T-cell (primary cell): Measurements from ENCODE around the gene SMIM23. TPM values are rescaled to one million over a fixed set of nuclear protein-coding genes. Genes with fewer than 3 reads are reported as not detected.

Experiments
- ATAC-seq, 4 experiments: fragments of 200-7000 bp in 3 of 4; fragments of 150-1000 bp in 1 of 4; cut with Tn5 transposase; replicated peaks in 1 of 4; 1 replicate in 3 of 4; 2 replicates in 1 of 4; pipeline ENCODE4 v1.10.0; 2021; ENCODE audit warnings: moderate library complexity in 3 of 4, mild to moderate bottlenecking in 2 of 4, moderate number of reproducible peaks in 1 of 4
- CTCF ChIA-PET, 2 donors: fragments of 300-600 bp; sonication (Branson Sonifier 250); formaldehyde crosslinking; loops; one replicate each; lab custom pipeline; 2022; ENCODE audit warnings: antibody characterized with exemption in 2 of 2; lab: Charles Lee
- POLR2A ChIA-PET, 2 donors: fragments of 300-600 bp; sonication (Branson Sonifier 250); formaldehyde crosslinking; loops; one replicate each; lab custom pipeline; 2022; ENCODE audit warnings: antibody characterized with exemption in 2 of 2; lab: Charles Lee
- DNase-seq, 35 experiments: peaks; one replicate each; pipeline versions ENCODE4 v3.0.0 to v3.0.0-alpha.2; 2013 to 2023
- H3K27ac ChIP-seq: one replicate; pipeline ENCODE4 v1.5.1; 2013; ENCODE audit warnings: low read length
- H3K27me3 ChIP-seq, 2 experiments: replicated peaks in 1 of 2; 1 replicate in 1 of 2; 2 replicates in 1 of 2; pipeline versions ENCODE4 v1.6.1 to v1.7.0; 2013; ENCODE audit warnings: low read length in 1 of 2, mixed read lengths in 1 of 2; ENCODE audit not compliant: control insufficient read depth in 2 of 2, insufficient read depth in 2 of 2; ENCODE audit errors: extremely low read depth in 1 of 2
- H3K36me3 ChIP-seq, 2 donors: 1 replicate in 1 of 2; 2 replicates in 1 of 2; pipeline versions ENCODE4 v1.6.1 to v1.7.0; 2013; ENCODE audit warnings: low read length in 1 of 2; ENCODE audit not compliant: control insufficient read depth in 2 of 2, insufficient read depth in 1 of 2; ENCODE audit errors: extremely low read depth in 1 of 2
- H3K4me1 ChIP-seq, 2 experiments: 1 replicate in 1 of 2; 2 replicates in 1 of 2; pipeline versions ENCODE4 v1.6.1 to v1.7.0; 2013; ENCODE audit warnings: low read length in 2 of 2, mixed read lengths in 1 of 2; ENCODE audit not compliant: insufficient read depth in 2 of 2, control insufficient read depth in 1 of 2; ENCODE audit errors: extremely low read depth in 1 of 2
- H3K4me3 ChIP-seq, 2 donors: 1 replicate in 1 of 2; 2 replicates in 1 of 2; pipeline versions ENCODE4 v1.5.1 to v1.7.0; 2013; ENCODE audit warnings: mild to moderate bottlenecking in 2 of 2, low read length in 1 of 2, moderate library complexity in 1 of 2; ENCODE audit not compliant: control insufficient read depth in 1 of 2; ENCODE audit errors: extremely low read depth in 1 of 2
- H3K9me3 ChIP-seq: 2 replicates; pipeline ENCODE4 v1.7.0; 2013
- H3K27ac Mint-ChIP-seq, 2 donors: one replicate each; pipeline ENCODE4 v1.8.0; 2020 to 2021; ENCODE audit warnings: mild to moderate bottlenecking in 2 of 2, mixed read lengths in 2 of 2
- H3K27me3 Mint-ChIP-seq, 2 donors: one replicate each; pipeline ENCODE4 v1.8.0; 2021 to 2022; ENCODE audit warnings: mixed read lengths in 2 of 2
- H3K36me3 Mint-ChIP-seq: one replicate; pipeline ENCODE4 v1.8.0; 2021; ENCODE audit warnings: mixed read lengths
- H3K4me1 Mint-ChIP-seq, 3 donors: one replicate each; pipeline ENCODE4 v1.8.0; 2020 to 2022; ENCODE audit warnings: mixed read lengths in 3 of 3, mild to moderate bottlenecking in 1 of 3
- H3K4me3 Mint-ChIP-seq, 3 donors: one replicate each; pipeline ENCODE4 v1.8.0; 2020 to 2022; ENCODE audit warnings: mild to moderate bottlenecking in 3 of 3, mixed read lengths in 3 of 3, moderate library complexity in 3 of 3
- H3K9me3 Mint-ChIP-seq, 3 donors: one replicate each; pipeline ENCODE4 v1.8.0; 2020 to 2022; ENCODE audit warnings: mixed read lengths in 3 of 3
- WGBS: methylation state at CpG from one replicate; pipeline ENCODE4 v1.1.5; 2013; ENCODE audit warnings: missing lambda C conversion rate; ENCODE audit not compliant: insufficient coverage; 5-methylcytosine and 5-hydroxymethylcytosine counted together
- total RNA-seq, 35 experiments: library from RNA in 6 of 35; stranded (reverse) in 6 of 35; fragments of 120-200 nt in 1 of 35; gene quantifications; one replicate each; pipeline versions ENCODE4 v1.2.1 to v1.2.4 and lab custom pipeline; 2013 to 2026

SMIM23 gene
- total RNA-seq, 5 donors from 2014 or later (not counting 1 experiment from before 2014, with no cell fraction given) = not detected

- H3K27ac Mint-ChIP-seq = no peak overlapping the region
- ATAC-seq = no peak
- CTCF ChIA-PET = no interaction called here
- Histone ChIP-seq H3K9me3 (no peaks in the 10 kb centered on the region), H3K27ac (no peak overlapping the region), H3K4me3 (no peak overlapping the region), H3K36me3 (no peaks in the 10 kb centered on the region), H3K27me3 (peaks cover 0 to 10% of the 10 kb centered on the region in 2 experiments), H3K4me1 (no peaks in the 10 kb centered on the region)
- WGBS = 87% methylated on average over 3 of the region's 7 CpGs
- H3K4me3 Mint-ChIP-seq = no peak overlapping the region
- no peak for DNase-seq
- H3K9me3 Mint-ChIP-seq = peaks cover 4 to 7% (median 5%) of the 10 kb centered on the region in 3 donors
- H3K4me1 Mint-ChIP-seq = no peaks in the 10 kb centered on the region
- H3K27me3 Mint-ChIP-seq = peaks cover 5% of the 10 kb centered on the region in 2 donors
- POLR2A ChIA-PET = no interaction called here
- no peaks in the 10 kb centered on the region for H3K36me3 Mint-ChIP-seq
These were observed 28.3 kb downstream of the SMIM23 start for GRCh38 chr5:171813813-171814490.

- Mint-ChIP-seq H3K27ac (no peak overlapping the region), H3K4me1 (no peaks in the 10 kb centered on the region), H3K4me3 (no peak overlapping the region), H3K36me3 (no peaks in the 10 kb centered on the region), H3K27me3 (peaks cover 5% of the 10 kb centered on the region in 2 donors), H3K9me3 (no peaks in the 10 kb centered on the region)
- DNase-seq = no peak
- ChIA-PET CTCF (no interaction called here), POLR2A (no interaction called here)
- H3K36me3 ChIP-seq = no peaks in the 10 kb centered on the region
- H3K4me3 ChIP-seq = no peak overlapping the region
- 40% methylated on average over 1 of the region's 1 CpG for WGBS
- no peak overlapping the region for H3K27ac ChIP-seq
- H3K4me1 ChIP-seq = no peaks in the 10 kb centered on the region
- H3K27me3 ChIP-seq = peaks cover 0 to 12% of the 10 kb centered on the region in 2 experiments
- no peaks in the 10 kb centered on the region for H3K9me3 ChIP-seq
- ATAC-seq = no peak
These were observed 31.0 kb downstream of the SMIM23 start for GRCh38 chr5:171816666-171817065.

- ChIA-PET POLR2A (no interaction called here), CTCF (no interaction called here)
- 93% methylated on average over 5 of the region's 11 CpGs for WGBS
- ATAC-seq = no peak
- Mint-ChIP-seq H3K36me3 (no peaks in the 10 kb centered on the region), H3K4me3 (no peak overlapping the region), H3K27ac (no peak overlapping the region), H3K4me1 (no peaks in the 10 kb centered on the region), H3K9me3 (peaks cover 0 to 4% (median 0%) of the 10 kb centered on the region in 3 donors), H3K27me3 (peaks cover 6 to 9% of the 10 kb centered on the region in 2 donors)
- DNase-seq = no peak
- no peak overlapping the region for H3K4me3 ChIP-seq
- H3K9me3 ChIP-seq = no peaks in the 10 kb centered on the region
- no peaks in the 10 kb centered on the region for H3K4me1 ChIP-seq
- no peaks in the 10 kb centered on the region for H3K36me3 ChIP-seq
- H3K27me3 ChIP-seq = peaks cover 0 to 6% of the 10 kb centered on the region in 2 experiments
- H3K27ac ChIP-seq = no peak overlapping the region
These were observed 34.9 kb downstream of the SMIM23 start for GRCh38 chr5:171820561-171820960.

GRCh38 chr5:171821286-171821685, 35.7 kb downstream of the SMIM23 start:
- CTCF ChIA-PET = no interaction called here
- H3K27me3 ChIP-seq = peaks cover 0 to 6% of the 10 kb centered on the region in 2 experiments
- POLR2A ChIA-PET = no interaction called here
- H3K4me3 Mint-ChIP-seq = no peak overlapping the region
- peaks cover 0 to 4% (median 0%) of the 10 kb centered on the region in 3 donors for H3K9me3 Mint-ChIP-seq
- H3K27ac Mint-ChIP-seq = no peak overlapping the region
- 87% methylated on average over 3 of the region's 4 CpGs for WGBS
- ATAC-seq = no peak
- H3K27ac ChIP-seq = no peak overlapping the region
- no peaks in the 10 kb centered on the region for H3K4me1 Mint-ChIP-seq
- H3K36me3 Mint-ChIP-seq = no peaks in the 10 kb centered on the region
- no peaks in the 10 kb centered on the region for H3K9me3 ChIP-seq
- peaks cover 9% of the 10 kb centered on the region in 2 donors for H3K27me3 Mint-ChIP-seq
- no peaks in the 10 kb centered on the region for H3K4me1 ChIP-seq
- no peaks in the 10 kb centered on the region for H3K36me3 ChIP-seq
- DNase-seq = no peak
- H3K4me3 ChIP-seq = no peak overlapping the region

GRCh38 chr5:171823269-171823668, 37.7 kb downstream of the SMIM23 start:
- ATAC-seq (no peak), DNase-seq (no peak)
- Mint-ChIP-seq H3K27me3 (peaks cover 6 to 9% of the 10 kb centered on the region in 2 donors), H3K36me3 (no peaks in the 10 kb centered on the region), H3K4me3 (no peak overlapping the region), H3K4me1 (no peaks in the 10 kb centered on the region), H3K9me3 (peaks cover 0 to 4% (median 0%) of the 10 kb centered on the region in 3 donors), H3K27ac (no peak overlapping the region)
- Histone ChIP-seq H3K36me3 (no peaks in the 10 kb centered on the region), H3K4me3 (no peak overlapping the region), H3K4me1 (no peaks in the 10 kb centered on the region), H3K27me3 (peaks cover 0 to 6% of the 10 kb centered on the region in 2 experiments), H3K27ac (no peak overlapping the region), H3K9me3 (no peaks in the 10 kb centered on the region)
- 77% methylated on average over 4 of the region's 5 CpGs for WGBS
- ChIA-PET POLR2A (no interaction called here), CTCF (no interaction called here)

- no peaks in the 10 kb centered on the region for H3K36me3 ChIP-seq
- H3K27me3 ChIP-seq = peaks cover 0 to 6% of the 10 kb centered on the region in 2 experiments
- Mint-ChIP-seq H3K4me3 (no peak overlapping the region), H3K4me1 (no peaks in the 10 kb centered on the region), H3K27me3 (peaks cover 4 to 9% of the 10 kb centered on the region in 2 donors), H3K27ac (no peak overlapping the region), H3K36me3 (no peaks in the 10 kb centered on the region), H3K9me3 (peaks cover 2 to 5% (median 5%) of the 10 kb centered on the region in 3 donors)
- H3K9me3 ChIP-seq = no peaks in the 10 kb centered on the region
- no peak overlapping the region for H3K27ac ChIP-seq
- DNase-seq = no peak
- H3K4me3 ChIP-seq = no peak overlapping the region
- POLR2A ChIA-PET = no interaction called here
- no CpG with 5 or more reads among the region's 3 CpGs for WGBS
- no peak for ATAC-seq
- CTCF ChIA-PET = no interaction called here
- H3K4me1 ChIP-seq = no peaks in the 10 kb centered on the region
These were observed 39.4 kb downstream of the SMIM23 start for GRCh38 chr5:171825051-171825450.
